GM12878 (cell line): ENCODE results near the gene TMIGD3. TPM values are rescaled to one million over a fixed set of nuclear protein-coding genes. Genes with fewer than 3 reads are reported as not detected.
A peak's percentile ranks its signal among the peaks of the same experiment; 100 is the strongest.

Experiments
- ATAC-seq: fragments of 200-7000 bp; cut with Tn5 transposase; 3 replicates; pipeline ENCODE4 v1.9.1; 2020; ENCODE audit warnings: mild to moderate bottlenecking, moderate library complexity
- Bru-seq: library from RNA; stranded (reverse); fragments of 400-500 nt; gene quantifications from one replicate; lab custom pipeline; 2021; lab: Mats Ljungman, UMichigan
- BruChase-seq, 2 experiments: library from RNA; stranded (reverse); fragments of 400-500 nt; gene quantifications; one replicate each; lab custom pipeline; 2021; lab: Mats Ljungman, UMichigan
- BruUV-seq: library from RNA; stranded (reverse); fragments of 400-500 nt; replicated peaks from 2 replicates; lab custom pipeline; 2021; lab: Mats Ljungman, UMichigan
- CTCF ChIA-PET: fragments of 300-600 bp; sonication (Branson Sonifier 250); formaldehyde crosslinking; extraction: SDS; loops from one replicate; lab custom pipeline; 2021; ENCODE audit warnings: inconsistent platforms; lab: Yijun Ruan, JAX
- POLR2A ChIA-PET: fragments of 350-600 bp; formaldehyde crosslinking; extraction: SDS; loops from one replicate; lab custom pipeline; 2021; ENCODE audit warnings: inconsistent platforms; lab: Charles Lee
- RAD21 ChIA-PET: fragments of 300-600 bp; sonication (Branson Sonifier 250); formaldehyde crosslinking; loops from one replicate; lab custom pipeline; 2023; ENCODE audit warnings: antibody characterized with exemption; ENCODE audit not compliant: unreplicated experiment; lab: Charles Lee
- SMC1A ChIA-PET: fragments of 300-600 bp; sonication (Branson Sonifier 250); formaldehyde crosslinking; loops from one replicate; lab custom pipeline; 2023; ENCODE audit not compliant: unreplicated experiment, uncharacterized antibody; lab: Charles Lee
- DNase-seq: peaks from one replicate; pipeline ENCODE4 v3.0.0-alpha.2; 2011; ENCODE audit warnings: low read depth, low spot score
- FAIRE-seq: peaks from 3 replicates; lab custom pipeline; 2011; peaks lifted over from hg19 to GRCh38; lab: Jason Lieb, UNC
- H2AFZ ChIP-seq: 2 replicates; pipeline ENCODE4 v1.6.0; 2011; ENCODE audit warnings: low read depth, low read length, control low read depth; ENCODE audit not compliant: control insufficient read depth
- H3K27ac ChIP-seq: 2 replicates; pipeline ENCODE4 v1.5.1; 2011; ENCODE audit warnings: control low read depth; ENCODE audit not compliant: control insufficient read depth, insufficient read depth
- H3K27me3 ChIP-seq, 2 experiments: replicated peaks in 1 of 2; 2 replicates each; pipeline versions ENCODE4 v1.6.0 to v1.6.1; 2011; ENCODE audit warnings: low read length in 1 of 2; ENCODE audit not compliant: control insufficient read depth in 2 of 2, insufficient read depth in 2 of 2
- H3K36me3 ChIP-seq, 2 experiments: 2 replicates each; pipeline ENCODE4 v1.5.1; 2011; ENCODE audit warnings: low read length in 1 of 2; ENCODE audit not compliant: control insufficient read depth in 2 of 2, insufficient read depth in 2 of 2
- H3K4me1 ChIP-seq: 2 replicates; pipeline ENCODE4 v1.6.1; 2011; ENCODE audit warnings: mild to moderate bottlenecking, low read length, moderate library complexity, mixed read lengths; ENCODE audit not compliant: control insufficient read depth, insufficient read depth
- H3K4me2 ChIP-seq: 2 replicates; pipeline ENCODE4 v1.6.0; 2011; ENCODE audit warnings: control low read depth; ENCODE audit not compliant: control insufficient read depth, insufficient read depth
- H3K4me3 ChIP-seq: fragments of 200-600 bp; sonication (generic); 2 replicates; pipeline ENCODE4 v1.5.1; 2016
- H3K79me2 ChIP-seq: 2 replicates; pipeline ENCODE4 v1.6.0; 2011; ENCODE audit warnings: low read length; ENCODE audit not compliant: control insufficient read depth, insufficient read depth
- H3K9ac ChIP-seq: 2 replicates; pipeline ENCODE4 v1.8.0; 2011; ENCODE audit warnings: low read length, control low read depth, mixed read lengths; ENCODE audit not compliant: control insufficient read depth, insufficient read depth
- H3K9me3 ChIP-seq: replicated peaks from 3 replicates; pipeline ENCODE4 v1.5.1; 2011; ENCODE audit warnings: mild to moderate bottlenecking, low read length; ENCODE audit not compliant: control insufficient read depth, insufficient read depth
- H4K20me1 ChIP-seq: 2 replicates; pipeline ENCODE4 v1.6.0; 2011; ENCODE audit not compliant: control insufficient read depth, insufficient read depth
- EED ChIP-seq: sonication (generic); IDR thresholded peaks from 2 replicates; pipeline ENCODE4 v1.6.1; 2016; ENCODE audit warnings: antibody characterized with exemption, low read depth
- HDAC6 ChIP-seq: fragments of 200-600 bp; sonication (generic); IDR thresholded peaks from one replicate; pipeline ENCODE4 v1.8.0; 2017; ENCODE audit warnings: antibody characterized with exemption; ENCODE audit not compliant: unreplicated experiment
- NFIC ChIP-seq: IDR thresholded peaks from 2 replicates; pipeline ENCODE4 v1.6.1; 2012; ENCODE audit warnings: low read depth, mild to moderate bottlenecking, inconsistent platforms, low read length, moderate library complexity
- SPI1 ChIP-seq: IDR thresholded peaks from 2 replicates; pipeline ENCODE4 v1.6.1; 2011; ENCODE audit warnings: low read depth, mild to moderate bottlenecking, low read length, moderate library complexity, borderline replicate concordance; ENCODE audit not compliant: insufficient read depth
- TCF3 ChIP-seq: IDR thresholded peaks from 2 replicates; pipeline ENCODE4 v1.6.1; 2012; ENCODE audit warnings: low read depth, mild to moderate bottlenecking, low read length, borderline replicate concordance; ENCODE audit not compliant: insufficient read depth
- WGBS: methylation state at CpG from one replicate; pipeline ENCODE4 v1.1.6; 2016; ENCODE audit warnings: low lambda C conversion rate; ENCODE audit not compliant: insufficient replicate concordance, insufficient coverage; ENCODE audit errors: missing lambda C conversion rate; 5-methylcytosine and 5-hydroxymethylcytosine counted together
- in situ Hi-C: fragments of 300-500 bp; cut with MboI; formaldehyde crosslinking; loops from 9 replicates; pipeline ENCODE4 v1.14.3; 2018; ENCODE audit warnings: mixed read lengths
- intact Hi-C: fragments of 100-400 bp; cut with micrococcal nuclease; formaldehyde crosslinking; loops from one replicate; pipeline ENCODE4 v1.14.2; 2022; ENCODE audit not compliant: unreplicated experiment
- long read RNA-seq, 2 experiments: library from polyadenylated mRNA; unstranded; transcript quantifications; one replicate each; pipeline ENCODE4 v2.0.0, GENCODE V29; 2019 to 2020
- polyA minus RNA-seq, 3 experiments: library from RNA; depleted of rRNA, polyadenylated mRNA; stranded (reverse); fragments of >200 nt; gene quantifications; 2 replicates each; pipeline ENCODE4 v1.2.3, GENCODE V29; 2011
- polyA plus RNA-seq, 11 experiments: library from polyadenylated mRNA; depleted of rRNA in 4 of 11; unstranded in 6 of 11; stranded (reverse) in 5 of 11; fragments of >200 nt; fragmentation: Nextera tagmentation in 4 of 11; fragmentation: Illumina TruSeq in 1 of 11; extraction: Ambion mirVana in 4 of 11; extraction: Trizol in 1 of 11; gene quantifications; 1 replicate in 1 of 11; 2 replicates in 10 of 11; pipeline versions ENCODE4 v1.2.1 to v1.2.3, GENCODE V29; 2011 to 2016; ENCODE audit warnings: inconsistent platforms in 2 of 11, missing spikeins in 2 of 11, low read depth in 1 of 11
- total RNA-seq, 4 experiments: library from RNA; depleted of rRNA in 3 of 4; stranded (reverse); fragments of >200 nt in 3 of 4; fragmentation: Illumina TruSeq in 1 of 4; extraction: Trizol in 1 of 4; gene quantifications; 2 replicates each; pipeline versions ENCODE4 v1.2.1 to v1.2.3, GENCODE V29; 2013 to 2021

Gene TMIGD3
- total RNA-seq (2013; cell fraction: nucleolus; rRNA removed), result 0.35 TPM in 1 of 2 replicates, not detected in the other
- total RNA-seq (2014; rRNA removed), result 0.17 TPM in 1 of 2 replicates, not detected in the other
- total RNA-seq (2014; rRNA removed; fragmentation: Illumina TruSeq; extraction: Trizol), result not detected in 2 replicates
- 0.13 TPM in 1 of 2 replicates, not detected in the other for total RNA-seq (2021)
- not detected for polyA plus RNA-seq (2011; ENCODE audit: low read depth)
- polyA plus RNA-seq (2011; rRNA removed), result not detected in 2 replicates
- 0.07 TPM in 1 of 2 replicates, not detected in the other for polyA plus RNA-seq (2011; cell fraction: cytosol; rRNA removed)
- 0.10 and 0.13 TPM in 2 replicates for polyA plus RNA-seq (2011; cell fraction: nucleus; rRNA removed)
- not detected in 2 replicates for polyA plus RNA-seq (2012)
- not detected in 2 replicates for polyA plus RNA-seq (2014; fragmentation: Illumina TruSeq; extraction: Trizol)
- not detected for polyA plus RNA-seq (2014; fragmentation: Nextera tagmentation; extraction: Ambion mirVana)
- 0.11 TPM in 1 of 2 replicates, not detected in the other for polyA plus RNA-seq (2014; rRNA removed)
- polyA plus RNA-seq (2016; fragmentation: Nextera tagmentation; extraction: Ambion mirVana), result not detected
- polyA minus RNA-seq (2011; rRNA and poly(A)+ RNA removed), result 0.15 TPM in 1 of 2 replicates, not detected in the other
- not detected in 2 replicates for polyA minus RNA-seq (2011; cell fraction: cytosol; rRNA and poly(A)+ RNA removed)
- polyA minus RNA-seq (2011; cell fraction: nucleus; rRNA and poly(A)+ RNA removed), result not detected in 2 replicates
- Bru-seq, nascent RNA, result percentile 20 among the genes with signal in this experiment
- percentile 25 among the genes with signal in this experiment for BruChase-seq, experiment 1, labeled RNA remaining after a 6-hour chase
- percentile 25 among the genes with signal in this experiment for BruChase-seq, experiment 2, labeled RNA remaining after a 2-hour chase
- long read RNA-seq, experiment 1, partial matches to known transcripts, result 0 of 1 reads
- long read RNA-seq, experiment 1, other reads (novel, unspliced or antisense), result 1 of 1 reads
- long read RNA-seq, experiment 2, partial matches to known transcripts, result 0 of 5 reads
- long read RNA-seq, experiment 2, other reads (novel, unspliced or antisense), result 5 of 5 reads

GRCh38 chr1:111503585-111504060, at the start of gene TMIGD3, which contains the start of gene ADORA3:
TSS of gene TMIGD3 (minus strand) at chr1:111503633. CDS start at chr1:111503354, 279 bp downstream.
TSS of gene ADORA3 (minus strand) at chr1:111503633. CDS start at chr1:111503354, 279 bp downstream.
- in situ Hi-C loops, result loop anchor here (10.0 kb wide), 1 partner anchor 251 kb away; the partner anchor contains the start of gene DDX20

More at GRCh38 chr1:111503585-111504060, at the start of gene TMIGD3, which contains the start of gene ADORA3:
- Histone ChIP-seq H3K4me1 (peaks cover 52% of the 10 kb centered on the region), H3K4me2 (peak within 1 kb of the TSS; percentile 80), H3K27ac (peak within 1 kb of the TSS; percentile 38; the same call in 1 of the 2 replicates), H3K9ac (no peak within 1 kb of the TSS), H3K79me2 (peaks cover 2% of the 10 kb centered on the region; the same call in 1 of the 2 replicates), H3K27me3 (no peaks in the 10 kb centered on the region), H3K9me3 (no peaks in the 10 kb centered on the region; the same call in 2 of the 3 replicates), H2AFZ (peak within 1 kb of the TSS; percentile 76), H3K4me3 (no peak within 1 kb of the TSS), H4K20me1 (no peaks in the 10 kb centered on the region), H3K36me3 (no peaks in the 10 kb centered on the region)
- DNase-seq (no peak), ATAC-seq (no peak), FAIRE-seq (no peak)
- intact Hi-C loops, result no loop called here
- ChIA-PET POLR2A (interaction anchor here (0.6 kb wide), 1 partner anchor 198 kb away, joined by 5 read pairs; no protein-coding TSS in a partner anchor), SMC1A (interaction anchor here (0.5 to 1.4 kb wide), 10 partner anchors 13 to 258 kb away, joined by 3 read pairs; no protein-coding TSS in a partner anchor), RAD21 (interaction anchor here (0.8 to 1.6 kb wide), 6 partner anchors 22 to 251 kb away, joined by 3 to 7 read pairs (median 3); no protein-coding TSS in a partner anchor), CTCF (interaction anchor here (0.5 to 2.0 kb wide), 8 partner anchors 13 to 910 kb away, joined by 3 to 9 read pairs (median 4); no protein-coding TSS in a partner anchor)
- TF ChIP-seq NFIC (0 out of 2 replicates have a peak, but pooled peaks have one; percentile 20), SPI1 (peak; percentile 80), EED (peak; percentile 64), TCF3 (0 out of 2 replicates have a peak, but pooled peaks have one; percentile 18), HDAC6 (no peak)
- no TSS peak for BruUV-seq
- 17% methylated on average over 4 of the region's 4 CpGs for WGBS
